ENCODE measurements around the gene RPS6KA1. TPM values are rescaled to one million over a fixed set of nuclear protein-coding genes. Genes with fewer than 3 reads are reported as not detected.

Gene RPS6KA1
- polyA plus RNA-seq = 0.10 and 0.42 TPM in 2 replicates

DNA sequence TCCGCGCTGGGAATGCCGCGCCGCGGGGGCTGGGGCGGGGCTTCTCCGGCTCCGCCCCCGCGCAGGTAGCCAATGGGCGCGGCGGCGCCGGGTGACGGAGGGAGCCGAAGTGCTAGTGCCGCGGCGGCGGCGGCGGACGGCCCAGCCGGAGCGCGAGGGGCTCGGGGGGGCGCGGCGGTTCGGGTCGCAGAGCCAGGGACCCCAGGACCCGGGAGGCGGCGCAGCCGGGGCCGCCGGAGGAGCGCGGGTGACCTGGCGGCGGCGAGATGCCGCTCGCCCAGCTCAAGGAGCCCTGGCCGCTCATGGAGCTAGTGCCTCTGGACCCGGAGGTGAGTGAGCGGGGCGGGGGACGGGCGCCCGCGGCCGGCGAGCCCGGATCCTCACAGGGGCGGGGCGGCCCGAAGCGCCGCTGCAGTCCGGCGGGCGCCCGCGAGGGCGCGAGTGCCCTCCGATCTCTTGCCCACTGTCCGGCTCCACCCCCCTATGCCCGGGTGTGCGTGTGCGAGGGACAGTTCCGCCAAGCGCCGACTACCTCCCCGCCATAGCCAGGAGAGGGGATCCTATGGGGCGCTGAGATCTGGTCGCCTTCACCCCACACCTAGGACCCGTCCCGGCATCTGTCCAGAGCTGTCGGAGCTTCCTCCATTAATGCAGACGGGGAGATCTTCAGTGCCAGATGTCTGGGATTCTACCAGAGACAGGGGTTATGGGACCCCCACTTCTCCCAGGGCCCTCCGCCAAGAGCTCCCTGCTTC lies at the start of gene RPS6KA1:
Gene RPS6KA1, plus strand, starts transcription at position 107 of the 755 bp plus-strand sequence. Its CDS starts 160 bp downstream, at position 267.

Other genes with a start within 250 kb of the RPS6KA1 start
- 300 and 473 TPM in 2 replicates for gene SH3BGRL3, start 249.7 kb upstream of the RPS6KA1 start, polyA plus RNA-seq
- gene UBXN11, start 223.1 kb upstream of the RPS6KA1 start, polyA plus RNA-seq = 5.2 and 6.2 TPM in 2 replicates
- gene CD52, start 211.8 kb upstream of the RPS6KA1 start, polyA plus RNA-seq = 2.4 TPM in 1 of 2 replicates, not detected in the other
- gene CRYBG2, start 175.6 kb upstream of the RPS6KA1 start, polyA plus RNA-seq = not detected in 2 replicates
- 0.34 TPM in 1 of 2 replicates, not detected in the other for gene ZNF683, start 157.0 kb upstream of the RPS6KA1 start, polyA plus RNA-seq
- gene LIN28A, start 118.9 kb upstream of the RPS6KA1 start, polyA plus RNA-seq = not detected in 2 replicates
- gene DHDDS, start 97.4 kb upstream of the RPS6KA1 start, polyA plus RNA-seq = 30.1 and 38.5 TPM in 2 replicates
- 145 and 146 TPM in 2 replicates for gene HMGN2, start 57.3 kb upstream of the RPS6KA1 start, polyA plus RNA-seq
- 11.6 and 16.0 TPM in 2 replicates for gene ARID1A, start 166.3 kb downstream of the RPS6KA1 start, polyA plus RNA-seq

Data from Purkinje cell (primary cell).